A549 (cell line): ENCODE results near the gene SACS.

ENCODE experiments used
- CTCF ChIP-seq: fragments of >200 bp; sonication (Bioruptor Twin); formaldehyde crosslinking; IDR thresholded peaks from 3 replicates; pipeline ENCODE4 v1.5.1; 2016
- EP300 ChIP-seq, 2 experiments: fragments of >200 bp; sonication (Bioruptor Twin); formaldehyde crosslinking; IDR thresholded peaks; 2 replicates in 1 of 2; 3 replicates in 1 of 2; pipeline ENCODE4 v1.6.1; 2016 to 2017
- JUN ChIP-seq, 2 experiments: fragments of >200 bp; sonication (Bioruptor Twin); formaldehyde crosslinking; IDR thresholded peaks; 2 replicates in 1 of 2; 3 replicates in 1 of 2; pipeline ENCODE4 v1.6.1; 2016 to 2017
- MAX ChIP-seq: IDR thresholded peaks from 2 replicates; pipeline ENCODE4 v1.6.1; 2012
- POLR2A ChIP-seq: IDR thresholded peaks from 2 replicates; pipeline ENCODE4 v1.6.1; 2012; ENCODE audit warnings: mild to moderate bottlenecking, low read length
- RAD21 ChIP-seq, 2 experiments: fragments of >200 bp in 1 of 2; sonication (Bioruptor Twin) in 1 of 2; formaldehyde crosslinking in 1 of 2; IDR thresholded peaks in 1 of 2; conservative IDR thresholded peaks in 1 of 2; 2 replicates in 1 of 2; 3 replicates in 1 of 2; pipeline ENCODE4 v1.6.1; 2012 to 2018; ENCODE audit warnings: inconsistent platforms in 1 of 2
- SREBF2 ChIP-seq: fragments of 450-650 bp; IDR thresholded peaks from 2 replicates; pipeline ENCODE4 v1.6.1; 2014; ENCODE audit warnings: mild to moderate bottlenecking, moderate library complexity
- USF2 ChIP-seq: fragments of 450-650 bp; IDR thresholded peaks from 2 replicates; pipeline ENCODE4 v1.6.1; 2014; ENCODE audit warnings: antibody characterized with exemption

- TF ChIP-seq CTCF (no peak), USF2 (no peak), SREBF2 (no peak), POLR2A (no peak), RAD21 (conservative IDR thresholded peaks at IDR 0.05 in 1 of 2, IDR thresholded peaks at IDR 0.05 in 1 of 2) (no peak), EP300 (IDR thresholded peaks at IDR 0.05) (no peak), MAX (no peak), JUN (IDR thresholded peaks at IDR 0.05) (no peak)
These were observed 25.5 kb upstream of the SACS start for GRCh38 chr13:23458989-23459388.
